D721Med (cell line): Measurements from ENCODE around the gene ERC2.

Experiments used
- DNase-seq: peaks from one replicate; pipeline ENCODE4 v3.0.0; 2011; ENCODE audit warnings: low spot score; ENCODE audit not compliant: insufficient read length
- FAIRE-seq: peaks from 2 replicates; lab custom pipeline; 2011; peaks lifted over from hg19 to GRCh38; lab: Jason Lieb, UNC
- TF ChIP-seq, protein P1 (sequence below): IDR thresholded peaks from 2 replicates; pipeline ENCODE4 v1.5.1; 2012; ENCODE audit warnings: mild to moderate bottlenecking, control low read depth; ENCODE audit not compliant: insufficient read depth; ENCODE audit errors: missing control alignments

The ERC2 gene

GRCh38 chr3:56363720-56364119, 104.5 kb downstream of the ERC2 start:
- DNase-seq (no peak), FAIRE-seq (no peak)
- TF ChIP-seq, protein P1, sequence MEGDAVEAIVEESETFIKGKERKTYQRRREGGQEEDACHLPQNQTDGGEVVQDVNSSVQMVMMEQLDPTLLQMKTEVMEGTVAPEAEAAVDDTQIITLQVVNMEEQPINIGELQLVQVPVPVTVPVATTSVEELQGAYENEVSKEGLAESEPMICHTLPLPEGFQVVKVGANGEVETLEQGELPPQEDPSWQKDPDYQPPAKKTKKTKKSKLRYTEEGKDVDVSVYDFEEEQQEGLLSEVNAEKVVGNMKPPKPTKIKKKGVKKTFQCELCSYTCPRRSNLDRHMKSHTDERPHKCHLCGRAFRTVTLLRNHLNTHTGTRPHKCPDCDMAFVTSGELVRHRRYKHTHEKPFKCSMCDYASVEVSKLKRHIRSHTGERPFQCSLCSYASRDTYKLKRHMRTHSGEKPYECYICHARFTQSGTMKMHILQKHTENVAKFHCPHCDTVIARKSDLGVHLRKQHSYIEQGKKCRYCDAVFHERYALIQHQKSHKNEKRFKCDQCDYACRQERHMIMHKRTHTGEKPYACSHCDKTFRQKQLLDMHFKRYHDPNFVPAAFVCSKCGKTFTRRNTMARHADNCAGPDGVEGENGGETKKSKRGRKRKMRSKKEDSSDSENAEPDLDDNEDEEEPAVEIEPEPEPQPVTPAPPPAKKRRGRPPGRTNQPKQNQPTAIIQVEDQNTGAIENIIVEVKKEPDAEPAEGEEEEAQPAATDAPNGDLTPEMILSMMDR = no peak

DNA sequence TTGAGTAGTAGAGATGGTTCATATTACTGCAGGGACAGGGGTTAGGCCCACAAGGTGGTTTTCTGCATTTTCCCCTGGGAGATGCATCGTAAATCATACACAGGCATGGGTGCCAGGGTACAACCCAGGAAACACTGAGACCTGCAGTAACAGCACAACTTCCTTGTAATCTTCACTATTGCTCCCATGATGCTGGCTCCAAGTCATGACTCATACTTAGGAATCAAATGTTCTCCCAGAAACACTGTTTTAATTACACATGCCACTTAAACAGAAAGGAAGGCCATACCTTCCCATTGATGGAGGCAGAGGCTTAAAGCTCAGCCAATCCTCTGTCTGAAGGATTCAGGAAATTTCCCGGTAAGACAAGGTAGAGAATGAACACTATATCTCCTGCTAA, 106.5 kb downstream of the ERC2 start:
- DNase-seq (no peak), FAIRE-seq (no peak)
- TF ChIP-seq, protein P1 = no peak

GRCh38 chr3:56357266-56357665, 111.0 kb downstream of the ERC2 start:
- TF ChIP-seq, protein P1 = no peak
- no peak for FAIRE-seq
- no peak for DNase-seq

DNA sequence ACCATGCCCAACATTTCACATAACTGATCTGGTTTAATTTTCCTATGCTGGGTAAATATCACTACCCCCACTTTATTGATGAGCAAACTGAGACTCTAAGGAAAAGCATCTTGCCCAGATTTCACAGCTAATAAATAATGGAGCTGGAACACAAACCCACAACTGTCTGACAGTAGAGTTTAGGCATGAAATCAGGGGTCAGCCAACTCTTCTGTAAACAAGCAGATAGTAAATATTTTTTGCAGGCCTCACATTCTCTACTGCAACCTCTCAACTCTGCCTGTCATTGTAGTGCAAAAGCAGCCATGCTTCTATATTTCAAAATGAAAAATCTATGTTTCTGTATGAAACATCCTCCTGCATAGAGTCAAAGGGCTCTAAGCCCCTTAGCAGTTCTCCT, 111.5 kb downstream of the ERC2 start:
- no peak for DNase-seq
- TF ChIP-seq, protein P1 = no peak
- FAIRE-seq = no peak

- DNase-seq (no peak), FAIRE-seq (no peak)
- TF ChIP-seq, protein P1 = no peak
Observed at GRCh38 chr3:56355570-56356185, 112.6 kb downstream of the ERC2 start.

GRCh38 chr3:56351537-56351936, 116.7 kb downstream of the ERC2 start:
- FAIRE-seq (no peak), DNase-seq (no peak)
- TF ChIP-seq, protein P1 = no peak

DNA sequence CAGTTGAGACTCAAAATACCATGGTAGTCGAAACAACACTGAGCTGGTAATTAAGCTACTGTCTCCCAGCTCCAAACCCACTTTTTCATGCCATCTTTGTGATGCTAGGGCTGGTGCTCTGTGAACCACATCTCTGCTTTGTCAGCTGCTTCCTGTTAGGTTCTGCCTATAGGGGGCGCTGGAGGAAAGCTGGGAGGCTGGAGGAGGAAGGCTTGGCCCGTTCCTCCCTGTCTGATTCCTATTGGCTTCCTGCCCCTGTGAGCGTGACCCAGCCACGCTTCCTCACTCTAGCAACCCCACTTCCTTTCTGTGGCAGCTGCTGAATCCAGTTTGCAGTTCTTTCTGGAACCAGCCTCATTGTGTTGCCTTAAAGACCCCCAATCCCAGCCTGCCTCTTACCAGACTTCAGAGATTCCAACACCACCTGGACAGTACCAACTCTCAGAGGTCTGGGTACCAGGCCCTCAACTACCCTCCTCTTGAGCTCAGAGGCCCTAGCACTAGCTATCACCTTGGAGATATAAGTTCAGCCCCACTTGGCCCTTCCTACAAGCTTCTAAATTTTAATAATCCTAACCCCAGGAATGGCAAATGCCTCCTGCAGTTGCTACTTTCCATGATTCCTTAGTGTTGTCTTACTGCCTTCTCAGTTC, 120.9 kb downstream of the ERC2 start:
- FAIRE-seq = no peak
- DNase-seq = no peak
- TF ChIP-seq, protein P1 = peak; percentile 45
